GM19395 (cell line): ENCODE measurements around the gene NUP214.
"Not testable (repeated sequence)": the region's sequence is repeated elsewhere in the genome, so short reads cannot be mapped to it uniquely, and the experiment has no call there.

Source experiments
- ATAC-seq: cut with Tn5 transposase; IDR thresholded peaks from one replicate; pipeline ENCODE4 v1.9.1; 2021; ENCODE audit warnings: mild to moderate bottlenecking, moderate library complexity; ENCODE audit not compliant: unreplicated experiment

The NUP214 gene

GRCh38 chr9:131191032-131191431 is 65.6 kb downstream of the NUP214 start:
- not testable (repeated sequence) for ATAC-seq

DNA sequence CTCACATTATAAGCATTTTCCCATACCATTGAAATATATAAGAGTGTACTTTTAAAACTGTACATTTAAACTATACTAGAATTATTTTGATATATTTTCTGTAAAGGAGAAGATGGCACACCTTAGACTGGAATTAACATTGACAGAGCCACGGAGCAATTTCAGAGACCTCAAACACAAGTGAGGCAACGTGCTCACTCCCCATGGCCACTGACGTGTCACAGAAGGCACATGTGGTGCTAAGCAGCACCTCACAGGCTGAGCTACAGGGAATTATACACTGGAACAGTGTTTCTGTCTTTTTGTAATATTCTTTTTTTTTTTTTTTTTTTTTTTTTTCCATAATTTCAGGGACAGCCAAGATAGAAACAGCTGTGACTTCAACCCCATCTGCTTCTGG is 66.5 kb downstream of the NUP214 start:
- ATAC-seq: no peak

DNA sequence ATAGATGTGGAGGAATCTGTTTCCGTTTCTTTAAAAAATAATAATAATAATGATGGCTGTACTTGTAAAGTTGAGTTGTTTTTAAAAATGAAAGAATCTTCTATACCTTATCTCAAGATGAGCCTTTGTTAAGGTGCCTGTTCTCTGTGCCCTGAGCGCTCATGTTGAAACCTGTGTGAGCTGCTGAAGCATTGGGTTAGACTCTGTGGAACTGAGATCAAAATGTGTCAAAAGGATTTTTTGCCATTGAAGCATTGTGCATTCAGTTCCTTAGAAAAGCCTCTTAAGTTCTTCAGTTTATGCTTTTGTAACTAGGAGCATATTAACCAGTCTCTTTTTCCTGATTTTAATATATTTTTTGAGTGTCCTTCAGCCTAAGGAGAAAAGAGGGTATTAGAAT is 67.7 kb downstream of the NUP214 start:
- no peak for ATAC-seq

DNA sequence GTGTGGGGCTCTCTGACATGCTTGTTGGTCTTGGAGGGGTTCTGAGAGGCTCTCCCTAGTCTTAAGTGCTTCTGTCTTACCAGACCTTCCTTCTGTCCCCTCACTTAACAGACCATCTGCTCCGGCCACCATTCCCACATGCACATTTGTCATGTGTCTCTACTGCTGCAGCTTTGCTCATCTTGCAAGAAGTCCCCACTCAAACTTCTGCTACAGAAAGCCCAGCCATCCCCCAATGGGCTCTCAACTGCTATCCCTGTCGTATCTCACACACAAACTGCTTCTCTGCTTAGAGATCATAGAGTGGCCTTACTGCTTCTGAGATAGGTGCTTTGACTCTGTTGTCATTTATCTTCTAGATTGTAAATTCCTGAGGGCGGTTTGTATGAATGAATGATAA is 69.4 kb downstream of the NUP214 start:
- no peak for ATAC-seq

DNA sequence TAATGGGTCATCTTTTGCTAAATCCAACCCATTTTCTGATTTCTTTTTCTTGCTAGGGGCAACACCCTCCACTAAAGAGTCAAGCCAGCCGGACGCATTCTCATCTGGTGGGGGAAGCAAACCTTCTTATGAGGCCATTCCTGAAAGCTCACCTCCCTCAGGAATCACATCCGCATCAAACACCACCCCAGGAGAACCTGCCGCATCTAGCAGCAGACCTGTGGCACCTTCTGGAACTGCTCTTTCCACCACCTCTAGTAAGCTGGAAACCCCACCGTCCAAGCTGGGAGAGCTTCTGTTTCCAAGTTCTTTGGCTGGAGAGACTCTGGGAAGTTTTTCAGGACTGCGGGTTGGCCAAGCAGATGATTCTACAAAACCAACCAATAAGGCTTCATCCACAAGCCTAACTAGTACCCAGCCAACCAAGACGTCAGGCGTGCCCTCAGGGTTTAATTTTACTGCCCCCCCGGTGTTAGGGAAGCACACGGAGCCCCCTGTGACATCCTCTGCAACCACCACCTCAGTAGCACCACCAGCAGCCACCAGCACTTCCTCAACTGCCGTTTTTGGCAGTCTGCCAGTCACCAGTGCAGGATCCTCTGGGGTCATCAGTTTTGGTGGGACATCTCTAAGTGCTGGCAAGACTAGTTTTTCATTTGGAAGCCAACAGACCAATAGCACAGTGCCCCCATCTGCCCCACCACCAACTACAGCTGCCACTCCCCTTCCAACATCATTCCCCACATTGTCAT is 72.0 kb downstream of the NUP214 start:
- ATAC-seq: no peak

- no peak for ATAC-seq
These were observed 72.8 kb downstream of the NUP214 start for GRCh38 chr9:131198041-131198715.

GRCh38 chr9:131201856-131202255 is 76.5 kb downstream of the NUP214 start:
- ATAC-seq: no peak

- ATAC-seq: no peak
These were observed 78.2 kb downstream of the NUP214 start for GRCh38 chr9:131203431-131204218.

- no peak for ATAC-seq
These were observed 78.9 kb downstream of the NUP214 start for GRCh38 chr9:131204285-131204684.

GRCh38 chr9:131206495-131206894 is 81.1 kb downstream of the NUP214 start:
- ATAC-seq: no peak

GRCh38 chr9:131211920-131212319 is 86.5 kb downstream of the NUP214 start:
- not testable (repeated sequence) for ATAC-seq

GRCh38 chr9:131214286-131214856 is 89.0 kb downstream of the NUP214 start:
- no peak for ATAC-seq

GRCh38 chr9:131214876-131215275 is 89.5 kb downstream of the NUP214 start:
- no peak for ATAC-seq

- no peak for ATAC-seq
These were observed 91.4 kb downstream of the NUP214 start for GRCh38 chr9:131216806-131217205.

DNA sequence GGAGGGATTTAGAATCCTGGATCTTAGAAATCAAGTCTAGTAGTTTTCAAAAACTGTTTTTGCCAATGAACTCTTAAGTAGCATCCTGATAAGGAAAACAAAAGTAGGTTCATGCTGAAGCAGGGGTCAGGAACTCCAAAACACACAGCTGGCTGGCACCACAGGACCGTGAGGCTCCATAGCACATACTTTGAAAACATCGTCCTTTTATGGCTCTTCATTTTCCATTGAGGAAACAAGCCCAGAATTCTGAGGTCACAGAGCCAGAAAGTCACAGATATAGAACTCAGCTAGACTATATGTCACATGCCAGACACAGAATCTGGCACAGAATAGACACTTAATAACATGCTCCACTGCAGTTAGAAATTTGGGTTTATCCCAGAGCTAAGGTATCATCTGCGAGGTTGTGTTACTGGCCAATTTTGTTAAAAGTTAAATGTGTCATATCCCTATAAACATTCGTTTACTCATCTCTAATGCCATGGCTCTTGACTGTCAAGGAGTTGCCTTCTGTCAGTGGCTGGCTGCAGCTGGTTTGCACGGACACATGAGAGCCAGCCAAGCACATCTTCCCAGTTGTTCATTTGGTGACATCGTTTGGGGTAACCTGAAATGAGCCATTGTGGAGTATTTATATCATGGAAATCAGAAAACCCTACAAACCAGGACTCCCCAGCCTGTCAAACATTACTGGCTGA is 92.1 kb downstream of the NUP214 start:
- ATAC-seq: no peak

- ATAC-seq: no peak
These were observed 93.0 kb downstream of the NUP214 start for GRCh38 chr9:131218370-131218769.

GRCh38 chr9:131220485-131220884 is 95.1 kb downstream of the NUP214 start:
- no peak for ATAC-seq

GRCh38 chr9:131222460-131222859 is 97.1 kb downstream of the NUP214 start:
- no peak for ATAC-seq

GRCh38 chr9:131226226-131226625 is 100.8 kb downstream of the NUP214 start:
- ATAC-seq: no peak

GRCh38 chr9:131227112-131227958 is 101.9 kb downstream of the NUP214 start:
- no peak for ATAC-seq
